T follicular helper cell (primary cell): ENCODE measurements around the gene KIT.
A peak's percentile ranks its signal among the peaks of the same experiment; 100 is the strongest.

Source experiments
- DNase-seq: peaks from one replicate; pipeline ENCODE4 v3.0.0-alpha.2; 2020; ENCODE audit warnings: low read depth

The KIT gene

DNA sequence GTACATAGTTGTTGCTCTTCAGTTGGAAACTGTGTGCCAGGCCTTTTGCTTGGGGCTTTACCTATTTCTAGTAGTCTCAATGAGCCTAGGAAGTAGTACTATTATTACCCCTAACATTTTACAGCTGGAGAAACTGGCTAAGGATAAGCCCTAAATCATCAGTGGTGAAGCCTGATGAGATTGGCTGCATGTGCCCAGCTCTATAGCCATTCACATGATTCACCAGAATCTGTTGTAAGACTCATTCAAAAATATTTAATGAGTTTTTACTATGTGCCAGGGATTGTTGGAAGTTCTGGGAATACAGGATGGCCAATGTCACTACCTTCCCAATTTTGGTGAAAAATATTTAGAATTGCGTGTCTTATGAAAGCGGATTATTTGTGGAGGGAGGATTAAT is 2.8 kb downstream of the KIT start:
- DNase-seq, result no peak

DNA sequence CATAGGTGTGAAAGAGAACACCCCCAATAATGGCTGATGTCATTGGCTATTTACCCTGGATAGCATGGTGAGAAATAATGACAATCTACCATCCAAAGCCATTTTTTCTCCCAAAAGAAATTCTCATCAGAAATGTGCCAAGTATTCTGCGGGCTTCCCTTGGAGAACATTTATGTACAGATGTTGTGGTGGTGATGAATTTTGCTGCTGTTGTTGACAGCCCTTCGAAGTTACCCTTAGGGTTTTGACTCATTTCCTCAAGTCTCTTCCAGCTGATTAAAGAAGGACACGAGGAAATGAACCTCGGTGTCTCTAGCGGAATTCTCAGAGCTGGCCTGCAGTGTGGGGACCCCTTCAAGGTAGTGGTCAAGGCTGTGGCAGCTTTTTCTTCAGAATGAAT is 3.4 kb downstream of the KIT start:
- no peak for DNase-seq

DNA sequence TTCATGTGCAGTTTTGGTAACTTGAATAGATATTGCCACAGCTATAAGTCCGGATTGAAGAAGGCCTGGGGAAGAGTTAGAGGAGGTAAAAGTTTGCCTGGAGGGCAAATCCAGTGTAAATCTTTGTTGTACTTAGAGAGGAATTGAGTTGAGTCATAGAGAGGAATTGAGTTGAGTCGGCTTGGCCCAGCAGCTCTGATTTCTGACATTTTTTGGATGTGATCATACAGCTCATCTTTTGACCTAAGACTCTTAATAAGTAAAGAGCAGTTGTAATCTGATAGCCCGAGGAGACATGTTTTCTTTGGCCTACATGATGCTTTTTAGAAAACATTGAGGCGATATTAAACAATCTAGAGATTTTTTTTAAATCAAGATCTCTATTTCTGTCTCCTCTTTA is 3.9 kb downstream of the KIT start:
- no peak for DNase-seq

DNA sequence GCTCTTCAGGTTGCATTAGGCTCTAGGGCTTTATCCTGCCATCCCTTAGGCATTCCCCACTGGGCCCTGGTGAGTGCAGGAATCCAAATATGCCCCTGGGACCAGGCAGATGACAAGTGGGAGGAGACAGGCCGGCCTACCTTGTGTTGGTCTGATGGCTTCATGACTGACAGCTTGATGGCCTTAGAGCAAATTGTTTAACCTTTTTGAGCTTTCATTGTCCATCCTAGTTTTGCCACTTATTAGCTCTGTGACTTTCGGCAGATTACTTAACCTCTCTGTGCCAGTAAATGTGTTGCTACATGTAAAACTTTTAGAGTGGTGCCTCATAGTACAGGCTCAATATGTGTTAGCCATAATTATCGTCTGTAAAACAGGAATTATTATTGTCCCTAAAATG is 4.4 kb downstream of the KIT start:
- DNase-seq, result no peak

DNA sequence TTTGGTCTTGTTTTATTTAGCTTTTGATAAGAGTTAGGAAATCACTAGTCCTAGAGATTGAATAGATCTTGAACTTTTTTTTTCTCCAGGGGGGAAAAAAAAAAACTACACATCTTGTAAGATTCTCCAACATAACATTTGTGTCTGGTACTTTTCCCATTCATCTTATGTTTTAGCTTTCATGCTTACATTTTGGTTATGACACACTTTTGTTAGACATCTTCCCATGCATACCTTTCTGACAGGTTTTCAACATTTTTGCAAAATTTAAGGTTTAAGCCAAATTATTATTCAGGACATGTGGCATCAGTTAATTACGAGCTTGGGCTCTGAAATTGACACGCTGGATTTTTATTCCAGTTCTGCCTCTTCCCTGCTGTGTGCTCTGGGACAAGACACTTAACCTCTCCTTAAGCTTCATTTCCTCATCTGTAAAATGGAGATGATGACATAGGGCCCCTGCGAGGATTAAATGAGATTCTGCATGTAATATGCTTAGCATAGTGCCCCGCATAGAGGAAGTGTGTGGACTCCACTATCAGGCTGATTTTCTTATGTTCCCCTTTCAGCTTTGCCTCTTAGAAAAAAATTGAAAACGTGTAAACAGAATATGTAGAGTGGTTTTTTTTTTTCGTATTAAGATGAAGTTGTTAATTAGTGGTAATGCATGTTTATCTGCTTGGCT is 5.3 kb downstream of the KIT start:
- no peak for DNase-seq

DNA sequence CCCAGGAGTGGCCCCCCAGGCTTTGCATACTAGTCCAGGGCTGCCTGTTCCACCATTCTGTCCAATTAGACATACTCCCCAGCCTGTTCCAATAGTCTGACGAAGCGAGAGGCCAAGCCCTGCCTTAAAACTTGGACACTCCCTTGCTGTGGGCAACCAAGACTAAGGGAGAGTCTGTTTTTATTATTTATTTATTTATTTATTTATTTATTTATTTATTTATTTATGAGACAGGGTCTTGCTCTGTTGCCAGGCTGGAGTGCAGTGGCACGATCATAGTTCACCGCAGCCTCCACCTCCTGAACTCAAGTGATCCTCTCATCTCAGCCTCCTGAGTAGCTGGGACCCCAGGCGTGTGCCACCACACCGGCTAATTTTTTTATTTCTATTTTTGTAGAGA is 6.6 kb downstream of the KIT start:
- DNase-seq, result no peak

DNA sequence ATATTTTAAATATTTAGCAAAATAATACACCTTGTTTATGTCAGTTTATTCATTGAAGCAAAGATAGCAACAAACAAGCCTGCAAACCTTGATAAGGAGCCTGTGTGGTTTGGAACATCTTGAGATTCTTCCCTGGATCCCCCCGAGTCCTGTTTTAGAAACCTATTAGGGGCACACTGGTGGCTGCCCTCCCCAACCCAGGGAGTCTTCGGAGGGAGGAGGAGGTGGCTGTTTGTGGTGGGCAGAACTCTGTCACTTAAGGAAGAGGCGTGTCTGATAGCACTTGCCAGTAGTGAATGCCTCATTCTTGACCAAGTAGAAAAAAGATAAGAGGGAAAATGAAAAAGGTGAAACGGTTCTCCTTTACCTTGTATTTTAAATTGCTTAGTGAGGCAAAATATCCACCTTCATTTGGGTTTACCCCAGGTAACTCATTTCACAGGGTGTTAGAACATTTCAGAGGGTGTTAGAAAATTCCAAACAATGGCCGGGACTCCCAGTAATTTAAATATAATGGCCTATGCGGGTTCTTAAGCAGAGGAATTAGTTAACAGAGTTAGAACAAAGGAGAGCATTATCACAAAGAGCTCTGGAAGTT is 10.4 kb downstream of the KIT start:
- no peak for DNase-seq

DNA sequence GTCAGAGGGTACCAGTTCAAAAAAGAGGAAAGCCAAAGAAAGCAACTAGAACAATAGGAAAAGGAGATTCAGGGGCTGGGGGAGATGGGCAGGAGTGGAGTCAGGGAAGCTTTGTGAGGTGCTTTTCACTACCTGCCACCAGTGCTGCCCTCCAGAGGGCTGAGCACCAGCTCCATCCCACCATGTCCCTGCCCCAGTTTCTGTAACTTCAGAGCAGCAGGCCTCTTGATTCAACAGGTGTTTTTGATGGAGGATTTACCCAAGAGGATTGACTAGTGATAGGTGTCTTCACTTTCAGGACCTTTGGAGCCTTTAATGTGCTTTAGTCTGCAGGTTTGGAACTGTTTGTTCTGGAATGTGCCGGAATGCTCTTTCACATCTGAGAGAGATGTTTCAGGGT is 12.1 kb downstream of the KIT start:
- DNase-seq, result no peak

DNA sequence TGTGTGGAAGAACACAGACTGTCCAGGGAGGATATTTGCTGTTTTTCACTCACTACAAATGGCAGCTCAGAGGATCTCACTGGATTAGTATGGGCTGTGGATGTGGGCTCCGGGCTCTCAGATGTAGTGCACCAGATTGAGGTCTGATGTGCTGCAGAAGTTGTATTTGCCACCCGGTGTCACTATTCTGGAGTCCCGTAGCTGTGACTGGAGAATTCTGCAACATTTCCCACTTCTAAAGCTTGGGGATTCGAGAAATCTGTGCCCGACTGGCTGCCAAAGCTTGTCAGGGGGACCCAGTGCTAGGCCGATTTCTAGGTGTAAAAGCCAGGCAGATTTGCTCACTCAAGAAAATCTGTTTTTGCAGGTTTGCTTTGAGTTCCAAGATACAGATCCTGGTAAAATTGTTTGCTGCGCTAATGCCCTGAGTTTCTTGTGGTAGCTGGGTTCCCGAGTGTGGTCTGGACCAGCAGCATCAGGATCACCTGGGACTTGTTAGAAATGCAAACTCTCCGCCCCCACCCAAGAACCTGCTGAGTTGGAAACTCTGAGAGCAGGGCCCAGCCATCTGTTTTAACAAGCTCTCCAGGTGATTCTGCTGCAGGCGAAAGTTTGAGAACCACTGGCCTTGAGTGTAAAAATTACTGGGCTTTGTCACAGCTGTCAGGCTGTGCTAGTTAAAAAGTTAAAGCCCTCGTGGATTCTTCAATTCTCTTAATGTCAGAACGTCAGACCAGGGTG is 18.1 kb downstream of the KIT start:
- no peak for DNase-seq

DNA sequence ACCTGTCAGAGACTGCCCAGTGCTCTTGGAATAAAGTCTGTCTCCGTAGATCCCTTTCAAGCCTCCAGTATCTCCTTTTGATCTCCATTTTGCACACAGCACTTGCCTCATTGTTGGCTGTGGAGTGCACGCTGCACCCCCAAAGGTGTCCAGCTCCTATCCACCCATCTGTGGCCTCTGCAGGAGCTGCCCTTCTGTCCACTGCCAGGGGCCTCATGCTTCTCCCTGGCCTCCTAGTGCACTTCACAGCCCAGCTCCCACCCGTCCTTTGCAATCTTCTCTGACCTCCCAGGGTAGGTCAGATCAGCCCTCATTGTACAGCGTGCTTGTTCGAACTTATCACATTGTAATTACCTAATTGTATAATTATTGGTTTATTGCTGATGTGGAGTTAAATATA is 18.9 kb downstream of the KIT start:
- no peak for DNase-seq

DNA sequence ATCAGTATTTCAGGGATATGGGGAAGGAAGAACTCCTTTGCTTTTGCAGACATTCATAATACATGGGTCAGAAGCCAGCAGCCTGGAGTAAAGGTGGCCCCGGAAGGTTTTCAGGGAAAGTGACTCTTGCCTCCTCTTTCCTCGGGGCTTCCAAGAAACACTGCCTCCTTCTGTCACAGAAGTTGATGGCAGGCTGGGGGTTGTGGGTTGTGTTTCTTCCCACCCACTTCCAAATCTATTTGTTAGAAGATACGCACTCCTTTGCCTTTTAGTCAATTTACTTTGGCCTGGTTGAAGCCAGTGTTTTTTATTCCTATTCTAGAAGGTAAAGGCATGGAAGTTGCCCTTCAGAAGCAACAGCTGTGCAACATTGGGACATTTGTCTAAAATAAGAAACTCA is 19.7 kb downstream of the KIT start:
- no peak for DNase-seq

DNA sequence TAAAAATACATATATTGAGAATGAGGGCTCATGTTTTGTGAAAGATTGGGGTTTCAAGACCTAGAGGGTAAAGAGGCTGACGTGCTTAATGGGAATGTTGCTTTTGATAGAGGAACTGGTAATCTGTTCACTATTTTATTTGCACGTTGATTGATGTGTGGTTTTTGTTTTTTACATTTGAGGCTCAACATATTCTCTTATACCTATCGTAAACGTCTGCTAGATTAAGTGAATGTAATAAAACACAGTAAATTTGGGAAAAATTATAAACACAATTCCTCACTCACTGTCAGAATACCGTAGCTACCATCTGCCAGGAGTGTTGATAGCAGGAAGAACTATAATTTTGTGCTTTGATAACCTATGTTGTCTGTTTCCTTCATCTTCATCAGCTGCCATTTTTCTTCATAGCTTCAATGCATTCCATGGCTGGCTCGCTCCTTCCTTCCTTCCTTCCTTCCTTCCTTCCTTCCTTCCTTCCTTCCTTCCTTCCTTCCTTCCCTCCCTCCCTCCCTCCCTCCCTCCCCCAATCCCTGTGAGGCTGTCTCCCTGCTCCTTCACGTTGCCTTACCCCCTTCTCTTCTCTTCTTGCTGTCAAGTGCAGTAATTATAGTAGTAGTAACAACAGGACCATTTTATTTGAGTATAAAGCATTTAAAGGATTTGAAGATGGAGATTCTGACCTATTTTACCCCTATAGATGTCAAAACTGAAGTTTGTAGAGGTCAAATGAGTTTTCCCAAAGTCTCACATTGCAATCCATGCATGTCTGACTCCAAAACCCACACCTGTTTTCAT is 20.3 kb downstream of the KIT start:
- no peak for DNase-seq

DNA sequence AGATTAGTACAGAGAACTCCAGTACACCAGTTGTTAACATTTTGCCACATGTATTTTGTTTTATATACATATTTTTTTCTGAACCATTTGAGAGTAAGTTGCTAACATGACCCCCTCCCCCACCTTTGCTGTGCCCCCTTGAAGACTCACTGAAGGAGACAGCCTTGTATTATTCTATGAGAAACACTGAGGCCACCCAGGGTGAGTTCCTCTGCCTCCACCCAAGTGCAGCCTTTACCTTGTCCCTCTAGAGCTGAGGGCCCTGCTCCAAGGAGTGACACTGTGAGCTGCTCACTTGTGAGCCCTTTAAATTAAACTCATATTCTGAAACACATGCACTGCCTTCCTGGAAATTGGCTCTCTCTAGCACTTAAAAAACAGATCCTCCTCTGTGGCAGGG is 21.1 kb downstream of the KIT start:
- no peak for DNase-seq

DNA sequence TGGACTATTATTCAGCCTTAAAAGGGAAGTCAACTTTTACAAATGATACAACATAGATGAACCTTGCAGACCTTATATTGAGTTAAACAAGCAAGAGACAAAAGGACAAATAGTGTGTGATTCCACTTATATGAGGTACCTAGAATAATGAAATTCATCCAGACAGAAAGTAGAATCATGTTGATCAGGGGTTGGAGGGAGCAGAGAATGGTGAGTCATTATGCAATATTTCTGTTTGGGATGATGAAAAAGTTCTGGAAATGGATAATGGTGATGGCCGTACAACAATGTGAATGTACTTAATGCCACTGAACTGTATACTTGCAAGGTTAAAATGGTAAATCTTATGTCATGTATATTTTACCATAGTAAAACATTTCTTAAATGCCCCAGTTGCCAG is 22.1 kb downstream of the KIT start:
- no peak for DNase-seq

DNA sequence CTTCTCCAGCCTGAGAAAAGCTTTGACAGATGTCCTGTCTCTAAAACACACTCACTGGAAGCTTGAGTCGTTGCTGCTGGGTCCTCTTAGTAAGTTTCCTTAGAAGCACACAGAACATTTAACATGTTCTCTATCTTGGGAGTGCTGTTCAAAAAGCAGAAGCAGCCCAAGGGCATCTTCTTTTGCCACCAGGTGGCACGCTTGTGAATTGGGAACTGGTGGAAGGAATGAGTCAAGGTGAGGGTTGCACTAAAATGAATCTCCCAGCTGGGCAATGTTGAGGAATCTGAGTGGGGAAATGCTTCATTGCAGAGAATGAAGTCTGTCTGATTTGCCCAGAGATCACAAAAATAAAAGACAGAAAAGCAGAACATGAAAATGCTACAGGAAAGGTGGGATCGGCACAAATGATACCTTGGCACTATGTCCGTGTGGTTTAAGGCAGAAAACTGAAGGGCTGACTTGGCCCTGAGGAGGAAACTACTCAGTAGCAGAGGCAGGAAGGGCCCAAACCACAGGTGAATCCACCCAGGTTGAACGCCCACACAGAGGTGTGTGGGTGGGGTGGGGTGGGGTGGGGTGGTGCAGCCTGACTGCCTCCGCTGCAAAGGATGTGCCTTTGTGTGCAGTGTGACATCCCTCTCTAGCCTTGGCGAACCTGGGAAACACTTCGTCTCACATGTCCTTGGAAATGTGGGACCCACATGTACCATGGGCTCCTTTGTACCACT is 26.0 kb downstream of the KIT start:
- peak; percentile 25 for DNase-seq

DNA sequence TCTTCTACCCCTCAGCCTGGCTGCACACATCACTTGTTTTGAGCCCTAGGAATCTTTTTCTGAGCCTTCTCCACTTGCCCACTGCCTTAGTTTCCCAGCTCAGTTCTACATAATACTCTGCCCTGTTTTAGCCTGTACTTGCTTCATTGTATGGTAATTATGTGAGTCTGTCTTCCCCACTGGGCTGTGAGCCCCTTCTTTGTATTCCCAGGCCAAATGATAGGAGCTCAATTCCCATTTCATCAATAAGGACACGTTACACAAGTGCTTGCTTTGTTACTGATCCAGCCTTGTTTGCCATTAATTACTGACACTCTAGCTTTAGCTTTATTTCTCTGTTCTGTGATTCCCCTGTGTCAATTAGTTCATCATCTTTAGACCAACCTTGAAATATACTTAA is 28.1 kb downstream of the KIT start:
- DNase-seq, result no peak

DNA sequence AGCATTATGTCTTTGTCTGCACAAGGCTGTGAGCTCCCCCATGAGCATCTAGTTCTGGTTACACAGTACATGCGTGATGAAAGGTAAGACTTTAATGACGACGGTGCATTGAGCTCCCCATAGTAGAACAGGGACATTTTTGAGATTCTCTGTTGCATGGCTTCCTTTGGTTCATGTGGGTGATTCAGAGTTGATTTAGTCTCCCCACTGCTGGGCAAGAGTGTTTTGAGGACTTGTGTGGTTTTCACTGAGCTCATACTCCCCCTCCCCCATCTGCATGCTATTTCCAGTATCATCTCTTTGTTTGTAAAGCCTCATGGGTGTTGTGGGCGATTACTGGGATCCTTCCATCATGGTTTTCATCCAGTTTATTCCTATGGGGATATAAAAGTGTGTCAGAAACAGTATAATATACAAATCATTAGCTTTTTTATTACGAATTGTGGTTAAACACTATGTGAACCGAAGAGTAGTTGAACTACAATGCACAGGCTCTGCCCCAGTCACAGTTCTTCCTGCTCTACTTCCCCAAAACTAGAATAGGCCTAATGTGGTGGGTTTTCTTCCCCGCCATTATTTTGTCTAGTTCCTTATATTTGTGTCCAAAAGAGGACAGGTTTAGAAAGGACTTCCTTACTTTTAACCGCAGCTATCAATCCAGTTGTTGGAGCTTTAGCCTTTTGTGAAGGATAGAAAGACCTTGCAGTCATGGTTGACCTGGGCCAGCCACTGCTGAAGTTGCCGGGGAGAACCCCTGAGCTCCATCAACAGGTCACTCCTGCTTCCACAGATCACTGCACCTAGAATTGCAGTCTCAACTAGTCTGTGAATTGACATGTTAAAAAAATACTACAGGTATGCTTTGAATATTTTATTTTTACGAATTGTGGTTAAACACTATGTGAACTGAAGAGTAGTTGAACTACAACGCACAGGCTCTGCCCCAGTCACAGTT is 30.4 kb downstream of the KIT start:
- DNase-seq, result no peak

DNA sequence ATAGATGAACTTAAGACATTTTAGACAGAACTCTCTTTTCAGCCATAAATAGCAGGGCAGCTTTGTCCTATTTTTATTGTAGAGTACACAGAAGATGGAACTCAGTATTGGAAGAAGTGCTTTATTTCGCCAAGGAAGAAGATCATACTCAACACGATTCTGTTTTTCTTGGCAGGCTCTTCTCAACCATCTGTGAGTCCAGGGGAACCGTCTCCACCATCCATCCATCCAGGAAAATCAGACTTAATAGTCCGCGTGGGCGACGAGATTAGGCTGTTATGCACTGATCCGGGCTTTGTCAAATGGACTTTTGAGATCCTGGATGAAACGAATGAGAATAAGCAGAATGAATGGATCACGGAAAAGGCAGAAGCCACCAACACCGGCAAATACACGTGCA is 37.6 kb downstream of the KIT start:
- DNase-seq, result no peak

DNA sequence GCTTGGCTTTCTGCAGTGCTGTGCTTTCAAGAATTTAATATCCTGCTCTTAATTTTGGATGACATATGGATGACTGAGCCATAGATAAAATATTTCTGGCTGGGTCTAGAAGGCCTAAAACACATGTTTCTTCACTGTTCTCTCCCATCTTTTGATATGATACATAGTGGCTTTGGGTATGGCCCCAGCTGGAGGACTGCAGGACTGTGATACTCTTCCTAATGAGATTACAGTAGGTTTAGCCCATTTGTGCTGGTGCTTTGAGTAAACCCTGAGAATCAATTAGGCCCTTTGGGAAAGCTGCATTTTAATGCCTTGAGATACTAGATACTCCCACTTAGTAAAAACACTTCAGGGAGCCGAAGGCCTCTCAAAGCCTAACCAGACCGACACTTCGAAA is 38.0 kb downstream of the KIT start:
- DNase-seq, result no peak

DNA sequence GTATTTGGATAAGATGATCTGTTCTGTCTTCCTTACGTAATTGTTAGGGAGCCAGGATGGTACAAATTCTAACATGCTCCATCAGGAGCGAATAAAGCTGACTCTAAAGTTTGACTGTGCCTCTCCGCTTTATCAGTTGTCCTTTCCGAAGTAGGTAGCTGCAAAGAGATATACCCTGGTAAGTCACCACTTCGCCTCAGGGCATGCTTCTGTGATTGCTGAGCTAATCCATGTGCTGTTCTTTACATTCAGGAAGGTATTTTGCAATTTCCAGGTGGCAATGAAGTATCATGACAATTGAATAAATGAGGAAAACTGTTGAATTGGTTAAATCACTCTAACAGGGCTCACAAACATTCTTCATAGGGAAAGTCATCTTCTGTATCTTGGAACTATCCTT is 38.9 kb downstream of the KIT start:
- DNase-seq, result no peak

DNA sequence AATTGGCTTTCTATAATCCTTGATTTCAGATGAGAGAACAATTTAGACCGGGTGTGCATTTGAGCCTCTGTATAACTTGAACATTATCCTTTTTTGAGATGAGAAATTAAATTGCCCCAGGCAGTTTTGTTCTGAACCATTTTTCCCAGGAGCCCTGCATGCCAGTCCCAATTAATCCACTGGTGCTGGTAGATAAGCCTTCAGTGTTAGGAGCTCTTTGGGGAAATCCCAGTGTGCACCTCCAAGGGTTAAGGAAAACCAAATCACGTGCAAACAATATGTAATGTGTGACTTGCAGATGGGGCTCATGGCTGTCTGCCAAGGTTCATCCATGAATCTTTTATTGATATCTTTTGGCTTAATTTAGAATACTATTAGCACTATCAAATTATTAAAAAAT is 43.2 kb downstream of the KIT start:
- DNase-seq, result no peak
